Karpas-422 (cell line): ENCODE results near the gene TLK1. TPM values are rescaled to one million over a fixed set of nuclear protein-coding genes. Genes with fewer than 3 reads are reported as not detected.

Source experiments
- DNase-seq: peaks from one replicate; pipeline ENCODE4 v3.0.0-alpha.2; 2015
- H2AFZ ChIP-seq: fragments of 200-600 bp; sonication (generic); 2 replicates; pipeline ENCODE4 v1.6.1; 2014; ENCODE audit warnings: antibody characterized with exemption, low read length, mixed read lengths
- H3K27ac ChIP-seq: fragments of 200-600 bp; sonication (generic); 2 replicates; pipeline ENCODE4 v1.5.1; 2014; ENCODE audit warnings: mild to moderate bottlenecking, low read length, moderate library complexity
- H3K27me3 ChIP-seq: fragments of 200-600 bp; sonication (generic); 2 replicates; pipeline ENCODE4 v1.6.1; 2014; ENCODE audit warnings: low read length, mixed read lengths
- H3K36me3 ChIP-seq: fragments of 200-600 bp; sonication (generic); 2 replicates; pipeline ENCODE4 v1.6.1; 2014; ENCODE audit warnings: low read length, mixed read lengths; ENCODE audit not compliant: insufficient read depth
- H3K4me1 ChIP-seq: fragments of 200-600 bp; sonication (generic); 2 replicates; pipeline ENCODE4 v1.6.1; 2014; ENCODE audit warnings: mild to moderate bottlenecking, low read length, mixed read lengths
- H3K4me2 ChIP-seq: fragments of 200-600 bp; sonication (generic); 2 replicates; pipeline ENCODE4 v1.6.1; 2014; ENCODE audit warnings: low read length, low read depth, mild to moderate bottlenecking; ENCODE audit not compliant: poor library complexity, severe bottlenecking
- H3K4me3 ChIP-seq: fragments of 200-600 bp; sonication (generic); 2 replicates; pipeline ENCODE4 v1.5.1; 2014; ENCODE audit warnings: mild to moderate bottlenecking, antibody characterized with exemption, low read length, mixed read lengths
- H3K79me2 ChIP-seq: fragments of 200-600 bp; sonication (generic); 2 replicates; pipeline ENCODE4 v1.6.1; 2014; ENCODE audit warnings: mild to moderate bottlenecking, low read length, mixed read lengths
- H3K9ac ChIP-seq: fragments of 200-600 bp; sonication (generic); 2 replicates; pipeline ENCODE4 v1.6.0; 2014; ENCODE audit warnings: low read length
- H3K9me2 ChIP-seq: fragments of 200-600 bp; sonication (generic), shearing (Covaris generic); replicated peaks from 2 replicates; pipeline ENCODE4 v1.6.0; 2014; ENCODE audit warnings: mild to moderate bottlenecking, low read length, moderate library complexity; ENCODE audit not compliant: insufficient read depth
- H3K9me3 ChIP-seq: fragments of 300-700, 200-600 bp; sonication (generic); 2 replicates; pipeline ENCODE4 v1.6.1; 2014; ENCODE audit warnings: low read length, mixed read lengths
- H4K20me1 ChIP-seq: fragments of 200-600 bp; sonication (generic); 2 replicates; pipeline ENCODE4 v1.6.1; 2014; ENCODE audit warnings: mild to moderate bottlenecking, antibody characterized with exemption, low read length, low read depth; ENCODE audit not compliant: insufficient read depth
- total RNA-seq: library from RNA; depleted of rRNA; stranded (reverse); fragments of >200 nt; shearing (Covaris generic); gene quantifications from 2 replicates; pipeline ENCODE4 v1.2.3, GENCODE V29; 2014; ENCODE audit warnings: low replicate concordance

Gene TLK1
- total RNA-seq, 1 experiment from 2014 or later: 22.8 TPM

DNA sequence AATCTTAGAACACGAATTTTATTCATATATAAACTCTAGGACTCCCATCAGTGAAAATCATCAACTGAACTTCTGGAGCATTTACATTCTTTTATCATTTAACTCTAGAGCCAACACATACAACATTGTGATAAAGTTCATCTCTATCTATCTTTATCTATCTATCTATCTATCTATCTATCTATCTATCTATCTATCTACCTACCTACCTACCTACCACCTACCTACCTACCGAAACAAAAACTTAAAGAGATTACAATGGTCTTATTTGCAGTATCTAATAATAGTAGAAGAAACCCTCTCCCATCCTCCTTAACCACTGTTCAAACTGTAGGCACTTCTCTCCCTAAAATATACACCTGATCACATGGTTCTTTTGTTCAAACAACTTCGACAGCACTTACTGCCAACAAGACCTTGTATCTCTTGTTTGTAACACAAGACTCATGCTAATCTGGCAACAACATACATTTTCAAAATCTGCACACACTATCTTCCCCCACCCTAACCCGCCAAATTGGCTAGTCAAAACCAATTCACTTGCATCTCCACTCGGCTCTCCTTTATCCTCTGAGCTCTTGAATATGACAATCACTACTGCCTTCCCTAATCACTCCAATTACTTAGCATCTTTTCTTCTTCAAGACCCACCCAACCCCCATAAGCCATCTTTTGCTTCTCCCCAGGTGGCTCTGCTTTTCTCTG, 162.6 kb downstream of the TLK1 start:
- no peak for DNase-seq
- H3K4me3 ChIP-seq: no peak overlapping the region
- H2AFZ ChIP-seq: no peak overlapping the region
- H4K20me1 ChIP-seq: no peaks in the 10 kb centered on the region
- H3K9me3 ChIP-seq: no peaks in the 10 kb centered on the region
- H3K4me1 ChIP-seq: no peaks in the 10 kb centered on the region
- H3K9ac ChIP-seq: no peak overlapping the region
- H3K9me2 ChIP-seq: no peaks in the 10 kb centered on the region
- no peaks in the 10 kb centered on the region for H3K79me2 ChIP-seq
- H3K27me3 ChIP-seq: no peaks in the 10 kb centered on the region
- H3K36me3 ChIP-seq: peaks cover 15% of the 10 kb centered on the region; the same call in 1 of the 2 replicates
- H3K4me2 ChIP-seq: no peak overlapping the region
- H3K27ac ChIP-seq: no peak overlapping the region

- Histone ChIP-seq H3K27ac (no peak overlapping the region), H3K9me3 (no peaks in the 10 kb centered on the region), H3K27me3 (no peaks in the 10 kb centered on the region), H4K20me1 (no peaks in the 10 kb centered on the region), H3K9ac (no peak overlapping the region), H3K9me2 (no peaks in the 10 kb centered on the region), H3K4me2 (no peak overlapping the region), H2AFZ (no peak overlapping the region), H3K79me2 (no peaks in the 10 kb centered on the region), H3K36me3 (peaks cover 23% of the 10 kb centered on the region; the same call in 1 of the 2 replicates), H3K4me3 (no peak overlapping the region), H3K4me1 (no peaks in the 10 kb centered on the region)
- no peak for DNase-seq
Measured at GRCh38 chr2:170996316-170996715, 164.4 kb downstream of the TLK1 start.

- no peak for DNase-seq
- H3K36me3 ChIP-seq: peaks cover 21% of the 10 kb centered on the region; the same call in 1 of the 2 replicates
- H3K27ac ChIP-seq: no peak overlapping the region
- no peaks in the 10 kb centered on the region for H3K79me2 ChIP-seq
- no peaks in the 10 kb centered on the region for H3K9me2 ChIP-seq
- H2AFZ ChIP-seq: no peak overlapping the region
- no peak overlapping the region for H3K4me2 ChIP-seq
- H3K27me3 ChIP-seq: no peaks in the 10 kb centered on the region
- no peaks in the 10 kb centered on the region for H3K4me1 ChIP-seq
- no peaks in the 10 kb centered on the region for H3K9me3 ChIP-seq
- no peaks in the 10 kb centered on the region for H4K20me1 ChIP-seq
- H3K9ac ChIP-seq: no peak overlapping the region
- no peak overlapping the region for H3K4me3 ChIP-seq
Measured at GRCh38 chr2:170991398-170992182, 169.1 kb downstream of the TLK1 start.

- H3K79me2 ChIP-seq: no peaks in the 10 kb centered on the region
Measured at GRCh38 chr2:170986566-170987258, 174.0 kb downstream of the TLK1 start.

DNA sequence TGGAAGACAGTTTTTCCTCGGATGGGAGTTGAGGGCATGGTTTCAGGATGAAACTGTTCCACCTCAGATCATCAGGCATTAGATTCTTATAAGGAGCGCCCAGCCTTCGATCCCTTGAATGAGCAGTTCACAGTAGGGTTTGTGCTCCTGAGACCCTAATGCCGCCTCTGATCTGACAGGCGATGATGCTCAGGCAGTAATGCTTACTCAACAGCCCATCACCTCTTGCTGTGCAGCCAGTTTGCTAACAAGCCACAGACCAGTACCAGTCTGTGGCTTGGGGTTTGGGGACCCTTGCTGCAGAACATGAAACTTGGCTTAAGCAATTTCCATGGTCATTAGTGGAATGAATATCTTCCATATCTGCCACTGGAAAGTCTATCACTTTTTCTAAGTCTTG, 175.3 kb downstream of the TLK1 start:
- no peaks in the 10 kb centered on the region for H3K27me3 ChIP-seq
- H3K9me3 ChIP-seq: no peaks in the 10 kb centered on the region
- H3K4me2 ChIP-seq: no peak overlapping the region
- no peak overlapping the region for H3K9ac ChIP-seq
- H3K4me1 ChIP-seq: no peaks in the 10 kb centered on the region
- no peak overlapping the region for H3K4me3 ChIP-seq
- DNase-seq: no peak
- H2AFZ ChIP-seq: no peak overlapping the region
- H4K20me1 ChIP-seq: no peaks in the 10 kb centered on the region
- no peaks in the 10 kb centered on the region for H3K36me3 ChIP-seq
- no peaks in the 10 kb centered on the region for H3K9me2 ChIP-seq
- no peaks in the 10 kb centered on the region for H3K79me2 ChIP-seq
- H3K27ac ChIP-seq: no peak overlapping the region

More at GRCh38 chr2:170986566-170987258, 174.0 kb downstream of the TLK1 start:
- Histone ChIP-seq H3K27ac (no peak overlapping the region), H3K9me3 (no peaks in the 10 kb centered on the region), H2AFZ (no peak overlapping the region), H3K9ac (no peak overlapping the region), H3K36me3 (no peaks in the 10 kb centered on the region), H3K4me3 (no peak overlapping the region), H3K27me3 (no peaks in the 10 kb centered on the region), H4K20me1 (no peaks in the 10 kb centered on the region), H3K4me1 (no peaks in the 10 kb centered on the region), H3K9me2 (no peaks in the 10 kb centered on the region), H3K4me2 (no peak overlapping the region)
- DNase-seq: no peak

DNA sequence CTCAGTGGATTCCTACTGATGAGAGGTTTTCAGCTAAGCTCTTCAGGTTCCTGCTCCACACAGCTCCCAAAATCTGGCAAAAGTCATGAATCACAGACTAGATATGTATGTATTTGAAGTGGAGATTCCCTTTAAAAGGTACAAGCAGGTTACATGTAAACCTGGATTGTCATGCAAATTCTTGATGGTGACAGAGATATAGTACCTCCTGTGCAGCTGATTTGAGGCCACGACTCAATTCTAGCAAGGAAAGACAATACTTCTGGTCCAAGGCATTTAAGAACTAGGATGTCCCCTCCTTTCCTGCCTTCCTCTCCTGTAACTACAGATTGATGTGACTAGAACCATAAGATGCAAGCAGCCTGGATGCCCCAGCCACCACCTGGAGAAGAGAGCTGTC, 176.6 kb downstream of the TLK1 start:
- Histone ChIP-seq H3K9ac (no peak overlapping the region), H3K27me3 (no peaks in the 10 kb centered on the region), H4K20me1 (no peaks in the 10 kb centered on the region), H2AFZ (no peak overlapping the region), H3K36me3 (no peaks in the 10 kb centered on the region), H3K4me3 (no peak overlapping the region), H3K79me2 (no peaks in the 10 kb centered on the region), H3K4me2 (no peak overlapping the region), H3K9me2 (no peaks in the 10 kb centered on the region), H3K9me3 (no peaks in the 10 kb centered on the region), H3K4me1 (no peaks in the 10 kb centered on the region), H3K27ac (no peak overlapping the region)
- DNase-seq: no peak

DNA sequence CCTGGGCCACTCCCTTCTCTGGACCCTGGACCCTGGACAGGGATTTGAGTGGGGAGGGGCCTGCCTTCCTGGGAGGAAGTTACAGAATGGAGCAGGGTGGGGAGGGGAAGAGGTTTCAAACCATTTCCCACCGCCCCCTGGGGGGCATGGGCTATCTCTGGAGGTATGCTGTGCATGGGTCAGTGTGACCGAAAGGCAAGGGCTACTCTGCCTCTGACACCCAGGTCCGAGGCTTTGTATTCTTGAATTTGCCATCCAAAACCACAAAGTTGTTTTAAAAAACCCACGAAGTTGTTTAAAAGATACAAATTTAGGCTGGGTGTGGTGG, 184.8 kb downstream of the TLK1 start:
- Histone ChIP-seq H4K20me1 (no peaks in the 10 kb centered on the region), H3K27ac (no peak overlapping the region), H3K9me3 (no peaks in the 10 kb centered on the region), H3K27me3 (no peaks in the 10 kb centered on the region), H2AFZ (no peak overlapping the region), H3K4me2 (no peak overlapping the region), H3K79me2 (no peaks in the 10 kb centered on the region), H3K9me2 (no peaks in the 10 kb centered on the region), H3K4me1 (peaks cover 21% of the 10 kb centered on the region), H3K36me3 (no peaks in the 10 kb centered on the region), H3K9ac (no peak overlapping the region), H3K4me3 (no peak overlapping the region)
- DNase-seq: no peak
